ENCODE results near the gene CACNG4. TPM values are rescaled to one million over a fixed set of nuclear protein-coding genes. Genes with fewer than 3 reads are reported as not detected.

CACNG4 gene
- polyA plus RNA-seq, 3 donors, result not detected

DNA sequence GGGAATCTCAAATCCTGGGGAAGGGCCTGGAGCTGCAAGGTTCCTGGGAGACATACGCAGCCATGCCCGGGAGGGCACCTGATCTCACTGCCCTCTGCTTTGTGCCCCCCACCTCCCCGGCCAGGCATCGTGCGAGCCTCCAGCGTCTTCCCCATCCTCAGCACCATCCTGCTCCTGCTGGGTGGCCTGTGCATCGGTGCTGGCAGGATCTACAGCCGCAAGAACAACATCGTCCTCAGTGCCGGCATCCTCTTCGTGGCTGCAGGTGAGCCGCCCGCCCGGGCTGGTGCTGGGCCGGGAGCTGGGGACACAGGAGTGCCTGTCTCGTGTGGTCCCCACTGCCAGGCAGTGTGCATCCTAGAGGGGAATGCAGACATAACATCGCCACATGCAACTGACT lies 60.2 kb downstream of the CACNG4 start:
- Mint-ChIP-seq H3K36me3 (no peaks in the 10 kb centered on the region), H3K27ac (no peak overlapping the region), H3K4me1 (no peaks in the 10 kb centered on the region), H3K4me3 (no peak overlapping the region), H3K27me3 (ENCODE audit: low read depth in 3 of 3) (peaks cover 3 to 8% (median 6%) of the 10 kb centered on the region in 3 donors), H3K9me3 (peaks cover 0 to 2% (median 0%) of the 10 kb centered on the region in 7 donors)
- no peak for DNase-seq
- Histone ChIP-seq H3K9me3 (replicated peaks in 1 of 2; ENCODE audit: control insufficient read depth in 1 of 2, insufficient read depth in 1 of 2, low read length in 2 of 2) (no peaks in the 10 kb centered on the region), H3K4me2 (replicated peaks; ENCODE audit: extremely low read depth, low read length, poor library complexity, severe bottlenecking) (no peak overlapping the region), H3K79me2 (ENCODE audit: insufficient read depth, low read length) (no peaks in the 10 kb centered on the region), H3K4me1 (ENCODE audit: control insufficient read depth in 1 of 2, insufficient read depth in 2 of 2, low read length in 2 of 2) (no peaks in the 10 kb centered on the region), H4K20me1 (ENCODE audit: insufficient read depth, low read length) (no peaks in the 10 kb centered on the region), H3K27me3 (ENCODE audit: control insufficient read depth in 2 of 2, insufficient read depth in 2 of 2, low read length in 2 of 2) (no peaks in the 10 kb centered on the region), H3K36me3 (replicated peaks in 1 of 2; ENCODE audit: control insufficient read depth in 1 of 2, insufficient read depth in 2 of 2, low read length in 2 of 2) (no peaks in the 10 kb centered on the region), H3K27ac (ENCODE audit: low read depth in 1 of 2, low read length in 2 of 2) (no peak overlapping the region), H3K9ac (ENCODE audit: insufficient read depth, low read length, poor library complexity, severe bottlenecking) (no peak overlapping the region), H3K4me3 (replicated peaks in 1 of 3; ENCODE audit: low read depth in 2 of 3, low read length in 3 of 3) (no peak overlapping the region), H2AFZ (ENCODE audit: insufficient read depth, low read depth, low read length, poor library complexity, severe bottlenecking) (no peak overlapping the region)
- TF ChIP-seq, protein P1, sequence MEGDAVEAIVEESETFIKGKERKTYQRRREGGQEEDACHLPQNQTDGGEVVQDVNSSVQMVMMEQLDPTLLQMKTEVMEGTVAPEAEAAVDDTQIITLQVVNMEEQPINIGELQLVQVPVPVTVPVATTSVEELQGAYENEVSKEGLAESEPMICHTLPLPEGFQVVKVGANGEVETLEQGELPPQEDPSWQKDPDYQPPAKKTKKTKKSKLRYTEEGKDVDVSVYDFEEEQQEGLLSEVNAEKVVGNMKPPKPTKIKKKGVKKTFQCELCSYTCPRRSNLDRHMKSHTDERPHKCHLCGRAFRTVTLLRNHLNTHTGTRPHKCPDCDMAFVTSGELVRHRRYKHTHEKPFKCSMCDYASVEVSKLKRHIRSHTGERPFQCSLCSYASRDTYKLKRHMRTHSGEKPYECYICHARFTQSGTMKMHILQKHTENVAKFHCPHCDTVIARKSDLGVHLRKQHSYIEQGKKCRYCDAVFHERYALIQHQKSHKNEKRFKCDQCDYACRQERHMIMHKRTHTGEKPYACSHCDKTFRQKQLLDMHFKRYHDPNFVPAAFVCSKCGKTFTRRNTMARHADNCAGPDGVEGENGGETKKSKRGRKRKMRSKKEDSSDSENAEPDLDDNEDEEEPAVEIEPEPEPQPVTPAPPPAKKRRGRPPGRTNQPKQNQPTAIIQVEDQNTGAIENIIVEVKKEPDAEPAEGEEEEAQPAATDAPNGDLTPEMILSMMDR (IDR thresholded peaks at IDR 0.05), result no peak
- intact Hi-C loops (cut with micrococcal nuclease), result no loop called here
- WGBS (ENCODE audit: insufficient coverage), result 96% methylated on average over 17 of the region's 17 CpGs

GRCh38 chr17:67025216-67025792 lies 60.8 kb downstream of the CACNG4 start:
- no peak overlapping the region for H3K4me3 Mint-ChIP-seq
- no peaks in the 10 kb centered on the region for H3K79me2 ChIP-seq (ENCODE audit: insufficient read depth, low read length)
- peaks cover 0 to 2% (median 0%) of the 10 kb centered on the region in 7 donors for H3K9me3 Mint-ChIP-seq
- H3K9ac ChIP-seq (ENCODE audit: insufficient read depth, low read length, poor library complexity, severe bottlenecking), result no peak overlapping the region
- H2AFZ ChIP-seq (ENCODE audit: insufficient read depth, low read depth, low read length, poor library complexity, severe bottlenecking), result no peak overlapping the region
- intact Hi-C loops (cut with micrococcal nuclease), result no loop called here
- H3K27ac Mint-ChIP-seq, result no peak overlapping the region
- H3K4me1 Mint-ChIP-seq, result no peaks in the 10 kb centered on the region
- no peaks in the 10 kb centered on the region for H3K9me3 ChIP-seq (replicated peaks in 1 of 2; ENCODE audit: control insufficient read depth in 1 of 2, insufficient read depth in 1 of 2, low read length in 2 of 2)
- no peak overlapping the region for H3K27ac ChIP-seq (ENCODE audit: low read depth in 1 of 2, low read length in 2 of 2)
- no peaks in the 10 kb centered on the region for H3K27me3 ChIP-seq (ENCODE audit: control insufficient read depth in 2 of 2, insufficient read depth in 2 of 2, low read length in 2 of 2)
- H3K4me2 ChIP-seq (replicated peaks; ENCODE audit: extremely low read depth, low read length, poor library complexity, severe bottlenecking), result no peak overlapping the region
- WGBS (ENCODE audit: insufficient coverage), result 94% methylated on average over 20 of the region's 20 CpGs
- no peaks in the 10 kb centered on the region for H4K20me1 ChIP-seq (ENCODE audit: insufficient read depth, low read length)
- peaks cover 2 to 9% (median 3%) of the 10 kb centered on the region in 3 donors for H3K27me3 Mint-ChIP-seq (ENCODE audit: low read depth in 3 of 3)
- no peak for DNase-seq
- H3K4me1 ChIP-seq (ENCODE audit: control insufficient read depth in 1 of 2, insufficient read depth in 2 of 2, low read length in 2 of 2), result no peaks in the 10 kb centered on the region
- no peaks in the 10 kb centered on the region for H3K36me3 ChIP-seq (replicated peaks in 1 of 2; ENCODE audit: control insufficient read depth in 1 of 2, insufficient read depth in 2 of 2, low read length in 2 of 2)
- TF ChIP-seq, protein P1 (IDR thresholded peaks at IDR 0.05), result no peak
- no peak overlapping the region for H3K4me3 ChIP-seq (replicated peaks in 1 of 3; ENCODE audit: low read depth in 2 of 3, low read length in 3 of 3)
- no peaks in the 10 kb centered on the region for H3K36me3 Mint-ChIP-seq

Data from CD14-positive monocyte (primary cell).